Neural crest cell (in vitro differentiated cells): ENCODE measurements around the gene SDK1. TPM values are rescaled to one million over a fixed set of nuclear protein-coding genes. Genes with fewer than 3 reads are reported as not detected.

Experiments
- DNase-seq: peaks from one replicate; pipeline ENCODE4 v3.0.0; 2021; ENCODE audit warnings: low read depth, mixed read lengths, low spot score
- H3K27ac Mint-ChIP-seq: one replicate; pipeline ENCODE4 v1.8.0; 2021; ENCODE audit warnings: mild to moderate bottlenecking, mixed read lengths; ENCODE audit not compliant: unreplicated experiment
- H3K27me3 Mint-ChIP-seq: 2 replicates; pipeline ENCODE4 v1.8.0; 2021; ENCODE audit warnings: low read depth, mild to moderate bottlenecking, mixed read lengths
- H3K36me3 Mint-ChIP-seq: 2 replicates; pipeline ENCODE4 v1.8.0; 2021; ENCODE audit warnings: low read depth, mild to moderate bottlenecking, mixed read lengths
- H3K4me1 Mint-ChIP-seq: 2 replicates; pipeline ENCODE4 v1.8.0; 2021; ENCODE audit warnings: mixed read lengths
- H3K4me3 Mint-ChIP-seq: one replicate; pipeline ENCODE4 v1.8.0; 2021; ENCODE audit warnings: mild to moderate bottlenecking, mixed read lengths
- H3K9me3 Mint-ChIP-seq: 2 replicates; pipeline ENCODE4 v1.8.0; 2021; ENCODE audit warnings: mixed read lengths
- total RNA-seq: library from RNA; stranded (reverse); gene quantifications from 2 replicates; pipeline ENCODE4 v1.2.1, GENCODE V29; 2021
- TF ChIP-seq, protein P1 (sequence below): fragments of 200-600 bp; sonication (generic); conservative IDR thresholded peaks from 2 replicates; pipeline ENCODE4 v1.5.0; 2021; ENCODE audit warnings: antibody characterized with exemption, mild to moderate bottlenecking

SDK1 gene
- total RNA-seq, 1 donor from 2014 or later, result 11.6 TPM

DNA sequence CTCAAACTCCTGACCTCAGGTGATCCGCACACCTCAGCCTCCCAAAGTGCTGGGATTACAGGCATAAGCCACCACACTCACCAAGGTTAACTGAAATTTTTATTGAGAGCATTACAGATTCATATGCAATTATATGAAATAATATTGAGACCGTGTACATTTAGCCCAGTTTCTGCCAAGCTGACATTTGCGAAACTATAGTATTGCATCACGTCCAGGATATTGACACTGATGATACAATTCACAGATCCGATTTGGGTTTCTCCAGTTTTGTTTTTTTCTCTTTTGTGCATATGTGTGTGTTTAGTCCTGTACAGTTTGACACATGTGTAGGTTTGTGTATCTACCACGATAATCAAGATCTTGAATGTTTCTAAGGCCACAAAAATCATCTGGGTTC is 753.1 kb downstream of the SDK1 start:
- Mint-ChIP-seq H3K27me3 (no peaks in the 10 kb centered on the region), H3K4me1 (no peaks in the 10 kb centered on the region), H3K4me3 (no peak overlapping the region), H3K9me3 (no peaks in the 10 kb centered on the region), H3K36me3 (peaks cover 11% of the 10 kb centered on the region), H3K27ac (no peak overlapping the region)
- no peak for DNase-seq
- TF ChIP-seq, protein P1, sequence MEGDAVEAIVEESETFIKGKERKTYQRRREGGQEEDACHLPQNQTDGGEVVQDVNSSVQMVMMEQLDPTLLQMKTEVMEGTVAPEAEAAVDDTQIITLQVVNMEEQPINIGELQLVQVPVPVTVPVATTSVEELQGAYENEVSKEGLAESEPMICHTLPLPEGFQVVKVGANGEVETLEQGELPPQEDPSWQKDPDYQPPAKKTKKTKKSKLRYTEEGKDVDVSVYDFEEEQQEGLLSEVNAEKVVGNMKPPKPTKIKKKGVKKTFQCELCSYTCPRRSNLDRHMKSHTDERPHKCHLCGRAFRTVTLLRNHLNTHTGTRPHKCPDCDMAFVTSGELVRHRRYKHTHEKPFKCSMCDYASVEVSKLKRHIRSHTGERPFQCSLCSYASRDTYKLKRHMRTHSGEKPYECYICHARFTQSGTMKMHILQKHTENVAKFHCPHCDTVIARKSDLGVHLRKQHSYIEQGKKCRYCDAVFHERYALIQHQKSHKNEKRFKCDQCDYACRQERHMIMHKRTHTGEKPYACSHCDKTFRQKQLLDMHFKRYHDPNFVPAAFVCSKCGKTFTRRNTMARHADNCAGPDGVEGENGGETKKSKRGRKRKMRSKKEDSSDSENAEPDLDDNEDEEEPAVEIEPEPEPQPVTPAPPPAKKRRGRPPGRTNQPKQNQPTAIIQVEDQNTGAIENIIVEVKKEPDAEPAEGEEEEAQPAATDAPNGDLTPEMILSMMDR, result no peak

DNA sequence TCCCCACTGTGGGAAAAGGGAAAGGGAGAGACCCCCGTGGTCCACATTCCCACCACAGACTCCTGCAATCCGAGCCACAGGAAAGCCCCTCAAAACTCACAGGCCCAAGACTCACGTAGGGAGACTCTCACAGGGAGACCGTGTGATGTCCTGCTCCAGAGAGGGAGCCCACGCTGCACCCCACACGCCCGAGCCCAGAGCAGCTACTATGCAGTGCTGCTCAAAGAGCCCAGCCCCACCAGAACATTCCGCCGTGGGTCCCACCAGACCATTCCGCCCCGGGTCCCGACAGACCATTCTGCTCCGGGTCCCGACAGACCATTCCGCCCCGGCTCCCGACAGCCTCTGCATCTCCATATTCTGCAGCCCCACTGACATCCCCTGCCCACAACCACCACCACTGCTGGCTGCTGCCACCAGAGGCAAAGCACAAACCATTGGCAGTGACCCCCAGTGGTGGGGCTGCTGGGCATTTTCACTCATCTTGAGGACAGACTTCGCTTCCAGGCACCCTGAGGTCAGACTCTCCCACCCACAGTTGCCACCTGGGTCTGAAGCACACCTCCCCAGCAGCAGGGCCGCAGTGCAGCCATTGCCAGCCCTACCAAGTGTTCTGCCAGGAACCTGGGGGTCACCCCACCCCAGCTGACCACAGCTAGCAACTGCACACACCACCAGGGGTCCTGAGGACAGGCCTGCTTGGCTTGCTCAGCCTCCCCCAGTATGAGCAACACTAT is 755.7 kb downstream of the SDK1 start:
- no peak for DNase-seq
- H3K4me1 Mint-ChIP-seq, result no peaks in the 10 kb centered on the region
- no peak overlapping the region for H3K4me3 Mint-ChIP-seq
- TF ChIP-seq, protein P1, result no peak
- H3K36me3 Mint-ChIP-seq, result peaks cover 16% of the 10 kb centered on the region
- peaks cover 2% of the 10 kb centered on the region for H3K9me3 Mint-ChIP-seq
- no peak overlapping the region for H3K27ac Mint-ChIP-seq
- H3K27me3 Mint-ChIP-seq, result no peaks in the 10 kb centered on the region

DNA sequence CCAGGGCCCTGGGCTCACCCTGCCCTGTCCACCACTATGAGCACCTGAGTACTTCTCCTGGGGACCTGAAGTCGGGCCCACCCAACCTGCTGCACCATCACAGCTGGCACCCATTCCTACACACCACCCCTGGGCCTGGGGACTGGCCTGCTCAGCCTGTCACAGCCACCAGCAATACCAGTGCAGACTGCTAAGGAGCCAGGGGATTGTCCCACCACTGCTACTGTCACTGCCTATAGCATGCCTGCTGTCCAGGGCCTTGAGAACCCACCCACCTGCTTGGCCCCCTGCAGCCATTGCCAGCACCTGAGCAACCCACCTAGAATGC is 756.2 kb downstream of the SDK1 start:
- Mint-ChIP-seq H3K36me3 (peaks cover 16% of the 10 kb centered on the region), H3K4me1 (no peaks in the 10 kb centered on the region), H3K27me3 (no peaks in the 10 kb centered on the region), H3K4me3 (no peak overlapping the region), H3K27ac (no peak overlapping the region), H3K9me3 (peaks cover 2% of the 10 kb centered on the region)
- TF ChIP-seq, protein P1, result no peak
- DNase-seq, result no peak

DNA sequence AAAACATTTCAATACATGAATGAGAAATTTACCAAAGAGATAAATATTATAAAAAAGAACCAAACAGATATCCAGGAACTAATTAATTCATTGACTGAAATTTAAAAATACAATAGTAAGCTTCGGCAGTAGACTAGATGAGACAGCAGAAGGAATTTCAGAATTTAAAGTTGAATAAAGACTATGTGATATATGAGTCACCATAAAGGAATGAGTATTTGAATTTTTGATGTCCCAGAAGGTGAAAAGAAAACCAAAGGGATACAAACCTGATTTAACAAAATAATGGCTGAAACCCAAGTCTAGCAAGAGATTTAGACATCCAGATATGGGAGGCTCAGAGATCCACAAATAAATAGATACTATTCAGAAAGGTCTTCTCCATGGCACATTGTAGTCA is 757.1 kb downstream of the SDK1 start:
- Mint-ChIP-seq H3K9me3 (peaks cover 2% of the 10 kb centered on the region), H3K4me1 (no peaks in the 10 kb centered on the region), H3K36me3 (peaks cover 16% of the 10 kb centered on the region), H3K27me3 (no peaks in the 10 kb centered on the region), H3K27ac (no peak overlapping the region), H3K4me3 (no peak overlapping the region)
- TF ChIP-seq, protein P1, result no peak
- no peak for DNase-seq

DNA sequence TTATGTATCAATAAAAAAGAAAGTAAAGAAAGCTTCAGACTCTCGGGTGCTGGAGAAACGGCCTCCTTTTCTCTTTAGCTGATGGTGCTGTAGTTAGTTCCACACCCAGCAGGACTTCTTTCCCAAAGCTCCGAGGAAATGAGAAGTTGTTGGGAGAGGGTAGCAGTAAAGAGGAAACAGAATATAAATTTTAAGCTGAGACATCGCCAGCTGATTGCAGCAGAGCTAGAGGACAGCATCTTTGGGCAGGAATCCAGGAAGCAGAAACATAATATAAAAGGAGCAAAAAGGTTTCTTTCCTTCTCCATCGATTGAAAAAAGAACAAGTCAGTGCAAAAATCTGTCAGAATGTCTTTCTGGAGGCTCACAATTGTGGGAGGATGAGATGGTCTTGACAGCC is 764.1 kb downstream of the SDK1 start:
- TF ChIP-seq, protein P1, result no peak
- H3K36me3 Mint-ChIP-seq, result peaks cover 3% of the 10 kb centered on the region
- no peak for DNase-seq
- H3K4me3 Mint-ChIP-seq, result no peak overlapping the region
- H3K27ac Mint-ChIP-seq, result no peak overlapping the region
- H3K9me3 Mint-ChIP-seq, result no peaks in the 10 kb centered on the region
- no peaks in the 10 kb centered on the region for H3K27me3 Mint-ChIP-seq
- no peaks in the 10 kb centered on the region for H3K4me1 Mint-ChIP-seq
